ENCODE data around the gene TRABD2B.

The TRABD2B gene

DNA sequence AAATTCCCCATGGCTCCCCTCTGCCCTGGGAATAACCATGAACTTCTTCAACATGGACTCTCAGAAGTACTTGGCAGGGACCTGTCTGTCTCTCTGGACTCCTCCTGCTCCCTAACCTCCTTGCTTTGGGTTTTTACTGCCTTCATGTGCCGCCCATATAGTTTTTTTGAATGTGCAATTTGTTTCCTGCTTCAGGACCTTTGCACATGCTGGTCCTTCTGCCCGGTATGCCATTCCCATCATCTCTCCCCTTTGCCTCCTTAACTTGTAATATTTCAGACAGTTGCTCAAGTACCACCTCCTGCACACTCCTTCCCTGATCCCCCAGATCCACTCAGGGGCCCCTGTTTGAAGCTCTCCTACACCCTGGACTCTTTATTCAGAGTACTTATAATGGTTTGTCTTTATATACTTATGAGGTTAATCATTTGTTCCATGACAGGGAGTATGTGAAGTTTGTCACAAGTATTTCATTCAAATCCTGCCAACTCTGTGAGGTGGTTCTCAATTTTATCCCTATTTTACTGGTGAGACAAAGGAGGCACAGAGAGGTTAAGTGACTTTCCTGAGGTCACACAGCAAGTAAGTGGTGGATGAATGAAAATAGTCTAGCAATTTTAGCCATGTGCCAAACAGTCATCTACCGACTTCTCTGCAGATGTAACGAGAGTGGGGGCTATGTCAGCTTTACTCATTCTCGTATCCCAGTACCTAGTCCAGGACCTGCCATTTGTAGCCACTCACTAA is 180.7 kb downstream of the TRABD2B start:
- no peak overlapping the region for H3K4me3 ChIP-seq (ENCODE audit: low read length)
- no peaks in the 10 kb centered on the region for H3K79me2 ChIP-seq (ENCODE audit: control insufficient read depth, low read length)
- no peak overlapping the region for H3K27ac ChIP-seq (ENCODE audit: low read depth, low read length)
- H4K20me1 ChIP-seq (ENCODE audit: control insufficient read depth, insufficient read depth, low read depth, low read length) = no peaks in the 10 kb centered on the region
- H3K4me1 ChIP-seq (ENCODE audit: control insufficient read depth, low read length) = no peaks in the 10 kb centered on the region
- H3F3A ChIP-seq (ENCODE audit: control insufficient read depth, insufficient read depth) = no peaks in the 10 kb centered on the region
- H3K36me3 ChIP-seq (ENCODE audit: control insufficient read depth, low read length) = no peaks in the 10 kb centered on the region
- H3K4me2 ChIP-seq (ENCODE audit: low read length) = no peak overlapping the region
- TF ChIP-seq, protein P1, sequence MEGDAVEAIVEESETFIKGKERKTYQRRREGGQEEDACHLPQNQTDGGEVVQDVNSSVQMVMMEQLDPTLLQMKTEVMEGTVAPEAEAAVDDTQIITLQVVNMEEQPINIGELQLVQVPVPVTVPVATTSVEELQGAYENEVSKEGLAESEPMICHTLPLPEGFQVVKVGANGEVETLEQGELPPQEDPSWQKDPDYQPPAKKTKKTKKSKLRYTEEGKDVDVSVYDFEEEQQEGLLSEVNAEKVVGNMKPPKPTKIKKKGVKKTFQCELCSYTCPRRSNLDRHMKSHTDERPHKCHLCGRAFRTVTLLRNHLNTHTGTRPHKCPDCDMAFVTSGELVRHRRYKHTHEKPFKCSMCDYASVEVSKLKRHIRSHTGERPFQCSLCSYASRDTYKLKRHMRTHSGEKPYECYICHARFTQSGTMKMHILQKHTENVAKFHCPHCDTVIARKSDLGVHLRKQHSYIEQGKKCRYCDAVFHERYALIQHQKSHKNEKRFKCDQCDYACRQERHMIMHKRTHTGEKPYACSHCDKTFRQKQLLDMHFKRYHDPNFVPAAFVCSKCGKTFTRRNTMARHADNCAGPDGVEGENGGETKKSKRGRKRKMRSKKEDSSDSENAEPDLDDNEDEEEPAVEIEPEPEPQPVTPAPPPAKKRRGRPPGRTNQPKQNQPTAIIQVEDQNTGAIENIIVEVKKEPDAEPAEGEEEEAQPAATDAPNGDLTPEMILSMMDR (IDR thresholded peaks at IDR 0.05; ENCODE audit: low read depth, low read length, poor library complexity, severe bottlenecking) = no peak
- TF ChIP-seq EZH2phosphoT487 (IDR thresholded peaks at IDR 0.05; ENCODE audit: borderline replicate concordance, low read length) = no peak
- H3K27me3 ChIP-seq (ENCODE audit: control insufficient read depth, low read length) = peaks cover under 1% of the 10 kb centered on the region; the same call in 1 of the 2 replicates
- H3K9me2 ChIP-seq (replicated peaks; ENCODE audit: control insufficient read depth, low read length) = no peaks in the 10 kb centered on the region
- H3K9me3 ChIP-seq (ENCODE audit: control insufficient read depth, insufficient read depth, low read length) = no peaks in the 10 kb centered on the region

DNA sequence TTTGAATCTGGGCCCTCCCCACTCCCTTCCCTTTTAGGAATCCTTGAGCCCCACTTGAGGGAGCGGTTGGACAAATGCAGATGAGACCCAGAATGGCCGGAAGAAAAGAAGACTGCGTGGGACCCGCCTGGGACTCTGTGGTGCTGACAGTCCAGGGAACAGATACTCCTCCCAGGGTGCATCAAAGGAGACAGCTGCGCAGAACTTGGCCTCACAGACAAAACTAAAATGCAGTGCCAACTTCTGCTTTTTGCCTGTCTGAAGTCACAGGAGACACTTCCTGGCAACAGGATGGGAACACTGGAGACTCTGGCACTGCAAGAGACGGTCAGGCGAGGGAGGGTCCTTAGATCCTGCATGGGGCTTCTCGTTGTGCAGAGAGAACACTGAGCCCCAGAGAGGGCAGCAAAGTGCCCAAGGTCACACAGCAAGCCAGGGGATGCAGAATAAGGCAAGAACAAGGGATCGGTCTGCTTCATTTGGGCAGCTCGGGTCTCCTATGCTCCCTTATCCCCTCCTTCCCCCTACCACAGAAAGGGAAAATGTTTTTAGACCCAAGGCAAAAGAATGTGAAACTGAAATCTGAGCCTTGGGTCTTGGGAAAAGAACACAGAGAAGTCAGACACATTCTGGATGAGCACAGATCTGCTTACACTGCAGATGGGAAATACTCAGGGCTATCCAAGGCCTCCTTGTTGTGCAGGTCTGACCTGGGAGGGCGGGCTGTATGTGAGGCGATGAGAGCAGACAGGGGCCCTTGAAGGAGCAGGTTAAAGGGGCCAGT is 182.4 kb downstream of the TRABD2B start:
- no peaks in the 10 kb centered on the region for H3F3A ChIP-seq (ENCODE audit: control insufficient read depth, insufficient read depth)
- H3K4me1 ChIP-seq (ENCODE audit: control insufficient read depth, low read length) = no peaks in the 10 kb centered on the region
- no peak for TF ChIP-seq EZH2phosphoT487 (IDR thresholded peaks at IDR 0.05; ENCODE audit: borderline replicate concordance, low read length)
- TF ChIP-seq, protein P1 (IDR thresholded peaks at IDR 0.05; ENCODE audit: low read depth, low read length, poor library complexity, severe bottlenecking) = no peak
- H3K79me2 ChIP-seq (ENCODE audit: control insufficient read depth, low read length) = no peaks in the 10 kb centered on the region
- no peaks in the 10 kb centered on the region for H3K36me3 ChIP-seq (ENCODE audit: control insufficient read depth, low read length)
- no peaks in the 10 kb centered on the region for H3K9me3 ChIP-seq (ENCODE audit: control insufficient read depth, insufficient read depth, low read length)
- H3K27me3 ChIP-seq (ENCODE audit: control insufficient read depth, low read length) = no peaks in the 10 kb centered on the region
- no peaks in the 10 kb centered on the region for H3K9me2 ChIP-seq (replicated peaks; ENCODE audit: control insufficient read depth, low read length)
- no peaks in the 10 kb centered on the region for H4K20me1 ChIP-seq (ENCODE audit: control insufficient read depth, insufficient read depth, low read depth, low read length)
- no peak overlapping the region for H3K27ac ChIP-seq (ENCODE audit: low read depth, low read length)
- no peak overlapping the region for H3K4me2 ChIP-seq (ENCODE audit: low read length)
- no peak overlapping the region for H3K4me3 ChIP-seq (ENCODE audit: low read length)

DNA sequence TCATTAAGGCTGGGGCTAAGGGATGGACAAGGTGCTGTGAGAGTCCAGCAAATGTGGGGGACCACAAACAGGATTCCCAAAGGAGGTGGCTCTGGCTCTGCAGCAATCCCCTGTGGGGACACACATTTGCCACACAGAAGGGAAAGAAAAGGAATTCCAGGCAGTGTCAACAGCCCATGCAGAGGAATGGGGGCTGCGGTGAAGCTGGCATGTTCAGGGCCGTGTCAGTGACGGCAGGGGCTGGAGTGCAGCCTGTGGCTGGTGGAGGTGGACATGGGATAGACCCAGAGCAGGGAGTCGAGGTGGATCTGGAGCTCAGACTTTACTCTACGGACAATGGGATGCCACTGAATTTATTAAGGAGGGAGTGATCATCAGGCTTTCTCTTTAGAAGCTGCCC is 183.2 kb downstream of the TRABD2B start:
- Histone ChIP-seq H4K20me1 (ENCODE audit: control insufficient read depth, insufficient read depth, low read depth, low read length) (no peaks in the 10 kb centered on the region), H3K79me2 (ENCODE audit: control insufficient read depth, low read length) (no peaks in the 10 kb centered on the region), H3K27ac (ENCODE audit: low read depth, low read length) (no peak overlapping the region), H3K27me3 (ENCODE audit: control insufficient read depth, low read length) (no peaks in the 10 kb centered on the region), H3F3A (ENCODE audit: control insufficient read depth, insufficient read depth) (no peaks in the 10 kb centered on the region), H3K4me3 (ENCODE audit: low read length) (no peak overlapping the region), H3K9me2 (replicated peaks; ENCODE audit: control insufficient read depth, low read length) (no peaks in the 10 kb centered on the region), H3K4me2 (ENCODE audit: low read length) (no peak overlapping the region), H3K4me1 (ENCODE audit: control insufficient read depth, low read length) (no peaks in the 10 kb centered on the region), H3K9me3 (ENCODE audit: control insufficient read depth, insufficient read depth, low read length) (no peaks in the 10 kb centered on the region), H3K36me3 (ENCODE audit: control insufficient read depth, low read length) (no peaks in the 10 kb centered on the region)
- no peak for TF ChIP-seq EZH2phosphoT487 (IDR thresholded peaks at IDR 0.05; ENCODE audit: borderline replicate concordance, low read length)
- TF ChIP-seq, protein P1 (IDR thresholded peaks at IDR 0.05; ENCODE audit: low read depth, low read length, poor library complexity, severe bottlenecking) = no peak
